B cell (primary cell): ENCODE results near the gene ASH1L.

Source experiments
- EZH2 ChIP-seq: IDR thresholded peaks from 2 replicates; pipeline ENCODE4 v1.6.1; 2012; ENCODE audit warnings: borderline replicate concordance, low read depth, mild to moderate bottlenecking, moderate library complexity, low read length; ENCODE audit not compliant: insufficient read depth, poor library complexity, severe bottlenecking
- TF ChIP-seq, protein P1 (sequence below): fragments of 200-600 bp; IDR thresholded peaks from one replicate; pipeline ENCODE4 v1.8.0; 2022; ENCODE audit warnings: antibody characterized with exemption, mild to moderate bottlenecking

DNA sequence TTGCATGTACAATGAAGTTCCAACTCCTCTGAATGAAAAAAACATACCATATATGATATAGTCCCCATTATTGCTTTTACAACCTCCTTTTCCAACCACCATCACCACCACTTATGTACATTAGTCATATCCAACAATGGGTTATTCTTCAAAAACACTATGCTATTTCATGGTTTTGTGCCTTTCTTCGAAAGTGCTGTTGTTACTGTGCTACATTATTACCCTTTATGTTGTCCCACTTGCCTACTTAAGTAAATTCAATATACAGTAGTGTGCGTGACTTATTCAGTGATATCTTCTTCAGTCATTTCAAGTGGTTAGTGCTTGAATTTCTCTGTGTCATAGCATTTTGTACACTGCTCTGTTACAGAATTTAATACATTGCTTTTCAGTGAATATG is 105.3 kb downstream of the ASH1L start:
- TF ChIP-seq, protein P1, sequence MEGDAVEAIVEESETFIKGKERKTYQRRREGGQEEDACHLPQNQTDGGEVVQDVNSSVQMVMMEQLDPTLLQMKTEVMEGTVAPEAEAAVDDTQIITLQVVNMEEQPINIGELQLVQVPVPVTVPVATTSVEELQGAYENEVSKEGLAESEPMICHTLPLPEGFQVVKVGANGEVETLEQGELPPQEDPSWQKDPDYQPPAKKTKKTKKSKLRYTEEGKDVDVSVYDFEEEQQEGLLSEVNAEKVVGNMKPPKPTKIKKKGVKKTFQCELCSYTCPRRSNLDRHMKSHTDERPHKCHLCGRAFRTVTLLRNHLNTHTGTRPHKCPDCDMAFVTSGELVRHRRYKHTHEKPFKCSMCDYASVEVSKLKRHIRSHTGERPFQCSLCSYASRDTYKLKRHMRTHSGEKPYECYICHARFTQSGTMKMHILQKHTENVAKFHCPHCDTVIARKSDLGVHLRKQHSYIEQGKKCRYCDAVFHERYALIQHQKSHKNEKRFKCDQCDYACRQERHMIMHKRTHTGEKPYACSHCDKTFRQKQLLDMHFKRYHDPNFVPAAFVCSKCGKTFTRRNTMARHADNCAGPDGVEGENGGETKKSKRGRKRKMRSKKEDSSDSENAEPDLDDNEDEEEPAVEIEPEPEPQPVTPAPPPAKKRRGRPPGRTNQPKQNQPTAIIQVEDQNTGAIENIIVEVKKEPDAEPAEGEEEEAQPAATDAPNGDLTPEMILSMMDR = no peak
- no peak for TF ChIP-seq EZH2
